Naive thymus-derived CD4-positive, alpha-beta T cell (primary cell): Measurements from ENCODE around the gene CDK3. TPM values are rescaled to one million over a fixed set of nuclear protein-coding genes. Genes with fewer than 3 reads are reported as not detected.
A peak's percentile ranks its signal among the peaks of the same experiment; 100 is the strongest.

Experiments
- ATAC-seq: fragments of 150-1000 bp; cut with Tn5 transposase; 2 replicates; pipeline ENCODE4 v1.10.0; 2021; ENCODE audit warnings: mild to moderate bottlenecking, moderate library complexity
- CTCF ChIA-PET: fragments of 350-600 bp; sonication (Branson Sonifier 250); formaldehyde crosslinking; loops from one replicate; lab custom pipeline; 2021; ENCODE audit warnings: antibody characterized with exemption; lab: Charles Lee
- POLR2A ChIA-PET: fragments of 350-600 bp; sonication (Branson Sonifier 250); formaldehyde crosslinking; loops from one replicate; lab custom pipeline; 2021; ENCODE audit warnings: antibody characterized with exemption, inconsistent platforms; lab: Charles Lee
- DNase-seq, 9 donors: peaks; one replicate each; pipeline versions ENCODE4 v3.0.0 to v3.0.0-alpha.2; 2020 to 2022; ENCODE audit warnings: mixed read lengths in 1 of 9
- H3K27ac ChIP-seq: one replicate; pipeline ENCODE4 v1.7.0; 2013; ENCODE audit warnings: mild to moderate bottlenecking, low read depth, low read length, moderate library complexity
- H3K27me3 ChIP-seq, 2 donors: one replicate each; pipeline ENCODE4 v1.7.0; 2013; ENCODE audit warnings: low read length in 2 of 2, mild to moderate bottlenecking in 2 of 2, moderate library complexity in 2 of 2; ENCODE audit not compliant: control insufficient read depth in 2 of 2, insufficient read depth in 2 of 2
- H3K36me3 ChIP-seq, 3 experiments: 1 replicate in 2 of 3; 2 replicates in 1 of 3; pipeline ENCODE4 v1.7.0; 2013; ENCODE audit warnings: low read length in 3 of 3, mild to moderate bottlenecking in 3 of 3, moderate library complexity in 1 of 3; ENCODE audit not compliant: insufficient read depth in 3 of 3, control insufficient read depth in 2 of 3
- H3K4me1 ChIP-seq, 2 donors: one replicate each; pipeline ENCODE4 v1.7.0; 2013; ENCODE audit warnings: low read length in 2 of 2, mild to moderate bottlenecking in 2 of 2, moderate library complexity in 1 of 2; ENCODE audit not compliant: control insufficient read depth in 2 of 2, insufficient read depth in 2 of 2
- H3K4me3 ChIP-seq: 2 replicates; pipeline ENCODE4 v1.7.0; 2013; ENCODE audit warnings: mild to moderate bottlenecking, low read length
- H3K9me3 ChIP-seq, 3 experiments: 1 replicate in 2 of 3; 2 replicates in 1 of 3; pipeline ENCODE4 v1.7.0; 2013; ENCODE audit warnings: low read length in 3 of 3; ENCODE audit not compliant: control insufficient read depth in 2 of 3
- H3K27ac Mint-ChIP-seq, 9 donors: one replicate each; pipeline ENCODE4 v1.8.0; 2020 to 2022; ENCODE audit warnings: mixed read lengths in 9 of 9, mild to moderate bottlenecking in 8 of 9, moderate library complexity in 5 of 9, inconsistent platforms in 2 of 9
- H3K27me3 Mint-ChIP-seq, 5 donors: one replicate each; pipeline ENCODE4 v1.8.0; 2021 to 2022; ENCODE audit warnings: mixed read lengths in 5 of 5, mild to moderate bottlenecking in 1 of 5
- H3K36me3 Mint-ChIP-seq, 5 donors: one replicate each; pipeline ENCODE4 v1.8.0; 2020 to 2022; ENCODE audit warnings: mixed read lengths in 5 of 5, mild to moderate bottlenecking in 3 of 5, inconsistent platforms in 1 of 5
- H3K4me1 Mint-ChIP-seq, 7 donors: one replicate each; pipeline ENCODE4 v1.8.0; 2020 to 2022; ENCODE audit warnings: mixed read lengths in 7 of 7, mild to moderate bottlenecking in 3 of 7, inconsistent platforms in 1 of 7
- H3K4me3 Mint-ChIP-seq, 10 donors: one replicate each; pipeline ENCODE4 v1.8.0; 2020 to 2022; ENCODE audit warnings: mild to moderate bottlenecking in 10 of 10, mixed read lengths in 10 of 10, moderate library complexity in 6 of 10, inconsistent platforms in 2 of 10
- H3K9me3 Mint-ChIP-seq, 11 donors: one replicate each; pipeline ENCODE4 v1.8.0; 2020 to 2022; ENCODE audit warnings: mixed read lengths in 11 of 11, mild to moderate bottlenecking in 4 of 11, inconsistent platforms in 1 of 11, moderate library complexity in 1 of 11
- intact Hi-C, 2 donors: fragments of 100-400 bp; cut with micrococcal nuclease; formaldehyde crosslinking; loops; one replicate each; pipeline ENCODE4 v1.15.1; 2023
- polyA plus RNA-seq, 2 donors: library from polyadenylated mRNA; unstranded; fragments of 300-500 nt; fragmentation: Illumina TruSeq; gene quantifications; one replicate each; pipeline ENCODE4 v1.2.3, GENCODE V29; 2021
- total RNA-seq, 6 experiments: library from RNA in 5 of 6; stranded (reverse) in 5 of 6; gene quantifications; 1 replicate in 5 of 6; 2 replicates in 1 of 6; pipeline ENCODE4 v1.2.3 and lab custom pipeline; 2021 to 2026

Gene CDK3
- total and polyA plus RNA-seq, 7 experiments from 2014 or later = 0.28 to 9.9 (median 7.2) TPM

DNA sequence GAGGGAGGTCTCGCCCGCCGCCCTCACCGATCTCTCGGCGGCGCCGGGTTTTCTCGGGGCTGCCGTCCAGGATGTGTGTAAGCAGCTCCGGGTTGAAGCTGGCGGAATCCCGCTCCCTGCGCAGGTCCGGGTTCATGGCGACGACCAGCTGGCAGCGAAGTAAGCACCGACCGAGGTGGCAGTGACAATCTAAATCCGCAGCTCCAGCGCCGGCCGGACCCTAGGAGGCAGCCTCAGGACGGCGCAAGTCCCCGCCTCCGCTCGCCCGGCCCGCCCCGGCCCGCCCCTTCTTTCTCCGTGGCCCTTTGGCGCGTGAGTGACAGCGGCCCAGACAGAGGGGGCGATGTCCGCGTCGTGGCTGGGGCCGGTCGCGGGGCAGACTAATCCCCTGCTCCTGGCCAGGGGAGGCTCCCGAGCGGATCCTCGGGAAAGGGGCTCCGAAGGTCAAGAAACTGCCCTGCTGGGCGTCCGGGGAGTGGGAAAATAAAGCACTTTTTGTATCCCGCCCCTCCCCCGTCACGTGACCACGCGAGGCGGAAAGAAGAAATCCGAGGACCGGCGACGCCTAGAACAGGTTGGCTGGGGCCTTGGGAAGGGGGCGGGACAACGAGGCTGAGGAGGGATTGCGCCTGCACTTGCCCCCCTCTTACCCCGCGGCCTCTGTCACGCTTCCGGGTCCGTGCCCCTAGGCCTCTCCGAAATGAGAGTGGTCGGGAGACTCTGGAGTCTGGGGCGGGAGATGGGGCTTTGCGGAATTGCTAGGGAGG lies 21.5 kb upstream of the CDK3 start, which contains the start of the genes ACOX1 and TEN1:
TSS of gene ACOX1 (minus strand) at position 229 of the 767 bp plus-strand sequence. CDS start at position 136, 93 bp downstream.
TSS of gene TEN1 (plus strand) at position 303 of the 767 bp plus-strand sequence. CDS start 6,953 bp downstream, outside the sequence.
- no peaks in the 10 kb centered on the region for H3K9me3 ChIP-seq
- POLR2A ChIA-PET = interaction anchor here (0.7 to 1.9 kb wide), 8 partner anchors 11 to 374 kb away, joined by 3 to 7 read pairs (median 4); partner anchors contain the start of genes FBF1, MRPL38 and PRPSAP1
- peak within 1 kb of the TSS; percentile 89 for H3K4me3 ChIP-seq
- CTCF ChIA-PET = interaction anchor here (0.8 kb wide), 1 partner anchor 38 kb away, joined by 3 read pairs; the partner anchor contains the start of gene FBF1
- peaks cover 26 to 53% (median 47%) of the 10 kb centered on the region in 7 donors for H3K4me1 Mint-ChIP-seq
- DNase-seq (peak; percentile 84 to 96 (median 93)), ATAC-seq (peak; percentile 95)
- peaks cover 0 to 7% (median 0%) of the 10 kb centered on the region in 3 experiments for H3K36me3 ChIP-seq
- intact Hi-C loops = loop anchor here (1.0 to 10.0 kb wide), 16 partner anchors 26 to 758 kb away; partner anchors contain the start of genes FBF1 (in 2 of the 2), UBE2O (in 2 of the 2), MFSD11 (in 1 of the 2) and MIF4GD (in 1 of the 2)
- H3K4me1 ChIP-seq = peaks cover 5 to 6% of the 10 kb centered on the region in 2 donors
- peaks cover 0 to 3% (median 1%) of the 10 kb centered on the region in 5 donors for H3K36me3 Mint-ChIP-seq
- H3K27me3 Mint-ChIP-seq = no peaks in the 10 kb centered on the region
- no peaks in the 10 kb centered on the region for H3K9me3 Mint-ChIP-seq
- peak within 1 kb of the TSS; percentile 98 to 100 (median 100) for H3K27ac Mint-ChIP-seq
- peak within 1 kb of the TSS; percentile 100 for H3K27ac ChIP-seq
- peak within 1 kb of the TSS; percentile 91 to 99 (median 98) for H3K4me3 Mint-ChIP-seq
- no peaks in the 10 kb centered on the region for H3K27me3 ChIP-seq

DNA sequence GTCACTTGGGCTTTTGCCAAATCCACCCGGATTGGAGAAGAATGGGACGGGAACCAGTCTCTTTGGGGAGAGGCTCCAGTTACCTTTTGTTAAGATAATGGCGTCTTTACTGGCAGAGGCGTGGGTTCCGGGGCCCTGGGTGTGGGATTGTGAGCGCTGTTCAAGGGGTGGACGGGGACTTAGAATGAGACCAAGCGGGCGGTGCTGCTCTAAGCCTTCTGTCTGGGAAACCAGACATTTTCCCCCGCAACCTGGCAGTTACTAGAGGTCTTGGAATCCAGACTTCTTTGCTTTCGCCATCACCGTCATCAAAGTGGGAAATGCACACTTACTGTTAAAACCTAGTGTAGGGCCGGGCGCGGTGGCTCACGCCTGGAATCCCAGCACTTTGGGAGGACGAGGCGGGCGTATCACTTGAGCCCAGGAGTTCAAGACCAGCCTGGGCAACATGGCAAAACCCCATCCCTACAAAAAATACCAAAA lies 20.9 kb upstream of the CDK3 start:
- Mint-ChIP-seq H3K27me3 (no peaks in the 10 kb centered on the region), H3K4me3 (peak overlapping the region; percentile 91 to 99 (median 98)), H3K27ac (peak overlapping the region; percentile 98 to 100 (median 100)), H3K9me3 (no peaks in the 10 kb centered on the region), H3K36me3 (peaks cover 0 to 3% (median 1%) of the 10 kb centered on the region in 5 donors), H3K4me1 (peaks cover 22 to 49% (median 44%) of the 10 kb centered on the region in 7 donors)
- peak; percentile 38 for ATAC-seq
- Histone ChIP-seq H3K9me3 (no peaks in the 10 kb centered on the region), H3K4me1 (peaks cover 5 to 6% of the 10 kb centered on the region in 2 donors), H3K36me3 (peaks cover 0 to 7% (median 0%) of the 10 kb centered on the region in 3 experiments), H3K27me3 (no peaks in the 10 kb centered on the region), H3K27ac (peak overlapping the region; percentile 100), H3K4me3 (peak overlapping the region; percentile 89)
- no peak for DNase-seq
- CTCF ChIA-PET = interaction anchor here (0.6 to 0.9 kb wide), 3 partner anchors 11 to 1420 kb away, joined by 3 to 4 read pairs (median 4); no protein-coding TSS in a partner anchor
- POLR2A ChIA-PET = interaction anchor here (0.6 to 1.9 kb wide), 18 partner anchors 17 to 1631 kb away, joined by 3 to 10 read pairs (median 4); partner anchors contain the start of genes FBF1, MRPL38, PRPSAP1 and SPHK1
- intact Hi-C loops = loop anchor here (1.0 to 10.0 kb wide), 16 partner anchors 26 to 758 kb away; partner anchors contain the start of genes FBF1 (in 2 of the 2), UBE2O (in 2 of the 2), MFSD11 (in 1 of the 2) and MIF4GD (in 1 of the 2)

DNA sequence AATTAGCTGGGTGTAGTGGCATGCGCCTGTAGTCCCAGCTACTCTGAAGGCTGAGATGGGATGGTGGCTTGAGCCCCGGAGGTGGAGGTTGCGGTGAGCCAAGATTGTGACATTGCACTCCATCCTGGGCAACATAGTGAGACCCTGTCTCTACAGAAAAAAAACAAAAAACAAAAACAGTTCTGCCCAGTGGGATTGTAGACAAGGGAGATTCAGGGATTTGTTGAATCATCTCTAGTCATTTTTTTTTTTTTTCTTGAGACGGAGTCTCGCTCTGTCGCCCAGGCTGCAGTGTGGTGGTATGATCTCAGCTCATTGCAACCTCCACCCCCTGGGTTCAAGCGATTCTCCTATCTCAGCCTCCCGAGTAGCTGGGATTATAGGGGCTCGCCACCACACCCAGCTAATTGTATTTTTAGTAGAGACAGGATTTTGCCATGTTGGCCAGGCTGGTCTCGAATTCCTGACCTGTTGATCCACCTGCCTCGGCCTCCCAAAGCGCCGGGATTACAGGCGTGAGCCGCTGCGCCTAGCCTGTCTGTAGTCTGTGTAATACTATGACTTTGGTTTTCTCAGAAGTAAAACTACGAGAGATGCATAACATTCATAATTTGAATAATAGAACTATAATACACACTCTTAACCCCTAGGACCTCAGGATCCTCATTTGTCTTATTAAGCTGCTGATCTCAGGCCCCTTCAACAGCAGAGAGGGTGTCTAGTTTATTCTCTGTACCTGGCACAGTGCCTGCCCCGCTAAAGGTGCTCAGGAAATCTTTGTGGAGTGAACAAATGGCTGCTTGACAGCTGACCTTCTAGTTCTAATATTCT lies 20.3 kb upstream of the CDK3 start:
- ChIA-PET CTCF (interaction anchor here (0.6 to 1.5 kb wide), 6 partner anchors 10 to 1420 kb away, joined by 3 to 8 read pairs (median 4); no protein-coding TSS in a partner anchor), POLR2A (interaction anchor here (0.6 to 1.9 kb wide), 21 partner anchors 17 to 1630 kb away, joined by 3 to 10 read pairs (median 4); partner anchors contain the start of genes FBF1, MRPL38, PRPSAP1 and SPHK1)
- Histone ChIP-seq H3K4me3 (peak overlapping the region; percentile 89), H3K4me1 (peaks cover 5 to 6% of the 10 kb centered on the region in 2 donors), H3K36me3 (peaks cover 0 to 7% (median 0%) of the 10 kb centered on the region in 3 experiments), H3K27me3 (no peaks in the 10 kb centered on the region), H3K9me3 (no peaks in the 10 kb centered on the region), H3K27ac (peak overlapping the region; percentile 100)
- Mint-ChIP-seq H3K36me3 (peaks cover 0 to 4% (median 1%) of the 10 kb centered on the region in 5 donors), H3K27ac (peak overlapping the region; percentile 98 to 100 (median 100)), H3K27me3 (no peaks in the 10 kb centered on the region), H3K4me1 (peaks cover 22 to 49% (median 42%) of the 10 kb centered on the region in 7 donors), H3K9me3 (no peaks in the 10 kb centered on the region), H3K4me3 (peak overlapping the region; percentile 91 to 99 (median 98))
- DNase-seq = no peak
- intact Hi-C loops = no loop called here
- no peak for ATAC-seq

DNA sequence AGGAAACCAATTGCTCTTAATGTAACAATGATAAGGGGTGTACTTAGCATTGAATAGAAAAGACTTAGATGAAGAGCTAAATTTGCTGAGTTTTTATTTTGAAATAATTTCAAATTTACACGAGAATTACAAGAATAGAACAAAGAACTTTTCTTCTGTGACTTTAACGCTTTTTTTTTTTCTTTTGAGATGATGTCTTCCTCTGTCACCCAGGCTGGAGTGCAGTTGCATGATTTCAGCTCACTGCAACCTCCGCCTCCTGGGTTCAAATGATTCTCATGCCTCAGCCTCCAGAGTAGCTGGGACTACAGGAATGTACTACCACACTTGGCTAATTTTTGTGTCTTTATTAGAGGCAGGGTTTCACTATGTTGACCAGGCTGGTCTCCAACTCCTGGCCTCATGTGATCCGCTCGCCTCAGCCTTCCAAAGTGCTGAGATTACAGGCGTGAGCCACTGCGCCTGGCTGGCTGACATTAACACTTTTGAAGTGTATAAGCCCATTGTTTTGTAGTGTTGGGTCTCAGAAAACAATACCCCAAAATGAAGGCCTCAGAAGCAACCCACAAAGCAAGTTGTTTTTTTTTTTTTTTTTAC lies 19.5 kb upstream of the CDK3 start:
- Mint-ChIP-seq H3K27me3 (no peaks in the 10 kb centered on the region), H3K9me3 (no peaks in the 10 kb centered on the region), H3K36me3 (peaks cover 0 to 6% (median 0%) of the 10 kb centered on the region in 5 donors), H3K4me3 (peak overlapping the region; percentile 56 to 99 (median 97)), H3K27ac (peak overlapping the region; percentile 27 to 100 (median 99)), H3K4me1 (peaks cover 15 to 41% (median 35%) of the 10 kb centered on the region in 7 donors)
- H3K27ac ChIP-seq = no peak overlapping the region
- H3K4me1 ChIP-seq = peaks cover 5 to 6% of the 10 kb centered on the region in 2 donors
- H3K4me3 ChIP-seq = no peak overlapping the region
- intact Hi-C loops = no loop called here
- H3K27me3 ChIP-seq = no peaks in the 10 kb centered on the region
- CTCF ChIA-PET = interaction anchor here (0.6 to 1.5 kb wide), 2 partner anchors 9 to 25 kb away, joined by 3 to 4 read pairs; no protein-coding TSS in a partner anchor
- peaks cover 0 to 7% (median 0%) of the 10 kb centered on the region in 3 experiments for H3K36me3 ChIP-seq
- POLR2A ChIA-PET = interaction anchor here (0.6 to 1.9 kb wide), 16 partner anchors 16 to 576 kb away, joined by 3 to 10 read pairs (median 4); partner anchors contain the start of genes FBF1, MRPL38, SPHK1 and TRIM65
- ATAC-seq = no peak
- no peak for DNase-seq
- no peaks in the 10 kb centered on the region for H3K9me3 ChIP-seq

DNA sequence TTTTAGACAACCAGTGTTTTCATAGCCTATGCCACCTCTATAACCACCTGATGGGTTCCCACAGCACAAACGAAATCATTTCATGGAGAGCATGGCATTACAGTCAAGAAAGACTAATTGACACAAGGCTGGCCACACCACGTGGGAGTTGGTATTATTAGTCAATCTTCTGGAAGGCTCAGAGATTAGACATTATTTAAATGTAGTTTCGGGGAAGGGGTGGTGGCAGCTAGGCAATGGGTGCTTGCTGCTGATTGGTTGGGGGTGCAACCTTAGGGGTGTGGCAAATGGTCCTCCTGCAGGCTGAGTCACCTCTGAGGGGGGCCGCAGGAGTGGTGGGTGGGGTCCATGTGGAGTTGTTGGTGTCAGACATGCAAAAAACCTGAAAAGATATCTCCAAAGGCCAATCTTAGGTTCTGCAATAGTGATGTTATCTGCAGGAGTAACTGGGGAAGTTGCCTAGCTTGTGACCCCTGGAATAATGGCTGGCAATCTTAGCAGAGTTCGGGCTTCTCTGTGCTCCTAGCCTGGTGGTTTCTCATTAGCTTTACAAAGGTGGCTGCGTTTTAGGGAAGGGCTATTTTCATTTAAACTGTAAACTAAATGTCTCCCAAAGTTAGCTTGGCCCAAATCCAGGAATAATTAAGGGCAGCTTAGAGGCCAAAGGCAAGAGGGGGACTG lies 17.0 kb upstream of the CDK3 start:
- H3K4me1 ChIP-seq = peaks cover under 1 to 6% of the 10 kb centered on the region in 2 donors
- no peaks in the 10 kb centered on the region for H3K9me3 Mint-ChIP-seq
- DNase-seq (no peak), ATAC-seq (no peak)
- no peak overlapping the region for H3K27ac Mint-ChIP-seq
- intact Hi-C loops = no loop called here
- no peak overlapping the region for H3K4me3 ChIP-seq
- H3K4me1 Mint-ChIP-seq = peaks cover 0 to 20% (median 14%) of the 10 kb centered on the region in 7 donors
- H3K36me3 ChIP-seq = peaks cover 0 to 6% (median 0%) of the 10 kb centered on the region in 3 experiments
- CTCF ChIA-PET = interaction anchor here (0.6 to 1.2 kb wide), 2 partner anchors 17 to 70 kb away, joined by 3 read pairs; partner anchors contain the start of gene CDK3
- peaks cover 0 to 12% (median 3%) of the 10 kb centered on the region in 5 donors for H3K36me3 Mint-ChIP-seq
- no peaks in the 10 kb centered on the region for H3K27me3 Mint-ChIP-seq
- H3K9me3 ChIP-seq = no peaks in the 10 kb centered on the region
- peak overlapping the region in 1 of 10 donors; percentile 46 for H3K4me3 Mint-ChIP-seq
- POLR2A ChIA-PET = interaction anchor here (0.6 to 1.6 kb wide), 3 partner anchors 8 to 128 kb away, joined by 3 to 4 read pairs (median 3); partner anchors contain the start of gene WBP2
- no peaks in the 10 kb centered on the region for H3K27me3 ChIP-seq
- no peak overlapping the region for H3K27ac ChIP-seq
